ENCODE results near the gene PKD2L2.

The PKD2L2 gene

DNA sequence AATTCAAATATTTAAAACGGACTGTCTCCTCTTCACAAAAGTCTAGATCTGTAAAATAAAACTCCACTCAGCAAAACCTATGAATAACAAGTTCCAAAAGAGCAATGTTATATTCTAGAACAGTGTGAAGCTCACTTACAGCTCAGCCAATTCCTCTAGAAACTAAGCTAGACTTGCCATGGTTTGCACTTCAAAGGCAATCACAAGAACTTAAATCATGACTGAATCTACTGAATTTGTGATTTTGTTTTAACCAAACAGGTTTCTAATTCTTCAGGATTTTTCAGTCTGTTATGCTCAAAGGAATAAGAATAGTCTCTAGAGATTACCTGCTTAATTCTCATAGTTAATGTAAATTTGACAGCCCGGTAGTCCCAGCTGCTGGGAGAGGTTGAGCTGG, 1.4 kb upstream of the PKD2L2 start:
- in situ Hi-C loops (cut with MboI; ENCODE audit: low sequenced_read_pairs, unreplicated experiment) = no loop called here
- TF ChIP-seq, protein P1, sequence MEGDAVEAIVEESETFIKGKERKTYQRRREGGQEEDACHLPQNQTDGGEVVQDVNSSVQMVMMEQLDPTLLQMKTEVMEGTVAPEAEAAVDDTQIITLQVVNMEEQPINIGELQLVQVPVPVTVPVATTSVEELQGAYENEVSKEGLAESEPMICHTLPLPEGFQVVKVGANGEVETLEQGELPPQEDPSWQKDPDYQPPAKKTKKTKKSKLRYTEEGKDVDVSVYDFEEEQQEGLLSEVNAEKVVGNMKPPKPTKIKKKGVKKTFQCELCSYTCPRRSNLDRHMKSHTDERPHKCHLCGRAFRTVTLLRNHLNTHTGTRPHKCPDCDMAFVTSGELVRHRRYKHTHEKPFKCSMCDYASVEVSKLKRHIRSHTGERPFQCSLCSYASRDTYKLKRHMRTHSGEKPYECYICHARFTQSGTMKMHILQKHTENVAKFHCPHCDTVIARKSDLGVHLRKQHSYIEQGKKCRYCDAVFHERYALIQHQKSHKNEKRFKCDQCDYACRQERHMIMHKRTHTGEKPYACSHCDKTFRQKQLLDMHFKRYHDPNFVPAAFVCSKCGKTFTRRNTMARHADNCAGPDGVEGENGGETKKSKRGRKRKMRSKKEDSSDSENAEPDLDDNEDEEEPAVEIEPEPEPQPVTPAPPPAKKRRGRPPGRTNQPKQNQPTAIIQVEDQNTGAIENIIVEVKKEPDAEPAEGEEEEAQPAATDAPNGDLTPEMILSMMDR (IDR thresholded peaks at IDR 0.05; ENCODE audit: borderline replicate concordance, control extremely low read depth, extremely low read depth, insufficient read depth, missing control alignments) = no peak
- DNase-seq (ENCODE audit: low spot score) = no peak

DNA sequence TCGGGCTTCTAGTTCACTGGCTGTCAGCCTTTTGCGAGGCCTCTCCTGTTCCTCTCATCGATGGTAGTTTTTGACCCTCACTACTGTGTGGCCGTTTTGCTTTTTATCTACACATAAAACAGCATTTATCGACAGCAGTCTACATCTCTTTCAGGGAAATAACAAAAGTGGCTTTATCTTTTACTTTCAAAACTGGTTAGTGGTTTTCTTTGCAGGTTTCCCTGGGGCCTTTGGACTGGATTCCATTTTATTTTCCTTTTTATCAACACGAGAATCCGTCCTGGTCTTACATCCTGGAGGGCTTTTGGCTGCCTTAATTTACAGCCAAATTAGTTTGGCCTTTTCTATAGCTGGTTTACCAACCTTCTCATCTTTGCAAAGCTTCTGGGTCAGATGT, 793 bp upstream of the PKD2L2 start:
- in situ Hi-C loops (cut with MboI; ENCODE audit: low sequenced_read_pairs, unreplicated experiment) = no loop called here
- TF ChIP-seq, protein P1 (IDR thresholded peaks at IDR 0.05; ENCODE audit: borderline replicate concordance, control extremely low read depth, extremely low read depth, insufficient read depth, missing control alignments) = no peak
- no peak for DNase-seq (ENCODE audit: low spot score)

DNA sequence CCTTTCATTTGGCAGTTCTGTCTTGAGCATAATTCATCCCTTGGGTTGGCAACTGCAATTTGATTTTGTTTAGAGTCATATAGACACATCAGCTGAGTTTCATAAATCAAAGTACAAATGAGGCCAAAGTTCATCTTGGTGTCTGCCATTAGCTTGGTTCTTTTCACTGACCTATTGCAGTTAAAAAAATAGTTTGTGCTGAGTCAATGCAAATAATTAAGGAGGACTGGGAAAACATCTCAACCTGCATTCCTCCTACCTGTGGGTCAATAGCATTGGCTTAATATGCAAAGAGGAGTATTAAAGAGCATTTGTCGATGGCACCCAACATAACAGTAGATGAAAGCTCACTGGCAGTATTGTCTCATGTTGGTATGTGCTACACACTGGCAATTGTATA, 1.6 kb downstream of the PKD2L2 start:
- DNase-seq (ENCODE audit: low spot score) = no peak
- in situ Hi-C loops (cut with MboI; ENCODE audit: low sequenced_read_pairs, unreplicated experiment) = no loop called here
- TF ChIP-seq, protein P1 (IDR thresholded peaks at IDR 0.05; ENCODE audit: borderline replicate concordance, control extremely low read depth, extremely low read depth, insufficient read depth, missing control alignments) = no peak

DNA sequence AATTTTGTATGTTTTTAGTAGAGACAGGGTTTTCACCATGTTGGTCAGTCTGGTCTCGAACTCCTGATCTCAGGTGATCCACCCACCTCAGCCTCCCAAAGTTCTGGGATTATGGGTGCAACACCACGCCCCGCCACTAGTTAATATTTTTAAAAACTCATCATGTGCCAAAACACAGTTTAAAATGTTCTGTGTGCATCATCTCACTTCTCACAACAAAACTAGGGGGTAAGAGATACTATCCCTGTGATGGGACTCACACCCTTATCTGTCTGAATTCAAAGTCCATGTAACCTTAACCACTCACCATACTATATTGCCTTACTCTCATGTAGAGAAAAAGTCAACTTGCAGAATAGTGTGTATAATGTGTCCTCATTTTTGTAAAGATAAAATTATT, 2.6 kb downstream of the PKD2L2 start:
- DNase-seq (ENCODE audit: low spot score) = no peak
- TF ChIP-seq, protein P1 (IDR thresholded peaks at IDR 0.05; ENCODE audit: borderline replicate concordance, control extremely low read depth, extremely low read depth, insufficient read depth, missing control alignments) = no peak
- in situ Hi-C loops (cut with MboI; ENCODE audit: low sequenced_read_pairs, unreplicated experiment) = no loop called here

DNA sequence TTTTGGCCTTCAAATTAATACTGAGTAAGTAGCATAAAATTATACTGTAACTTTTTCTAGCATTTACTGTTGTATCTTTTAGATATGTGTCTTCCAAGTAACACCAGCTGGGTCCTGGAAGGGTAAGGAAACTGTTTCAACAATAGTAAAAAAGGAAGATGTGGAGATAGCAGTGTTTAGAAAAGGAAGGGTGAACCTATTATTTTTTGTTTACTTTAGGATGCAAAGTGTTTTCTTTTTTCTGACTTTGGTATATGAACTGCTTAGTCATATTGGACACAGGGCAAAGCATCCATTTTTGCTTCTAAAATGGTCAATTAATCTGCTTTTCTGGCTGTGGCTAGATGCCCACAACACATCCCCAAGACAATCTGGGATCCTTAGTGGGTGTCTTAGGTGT, 5.3 kb downstream of the PKD2L2 start:
- in situ Hi-C loops (cut with MboI; ENCODE audit: low sequenced_read_pairs, unreplicated experiment) = no loop called here
- DNase-seq (ENCODE audit: low spot score) = no peak
- TF ChIP-seq, protein P1 (IDR thresholded peaks at IDR 0.05; ENCODE audit: borderline replicate concordance, control extremely low read depth, extremely low read depth, insufficient read depth, missing control alignments) = no peak

DNA sequence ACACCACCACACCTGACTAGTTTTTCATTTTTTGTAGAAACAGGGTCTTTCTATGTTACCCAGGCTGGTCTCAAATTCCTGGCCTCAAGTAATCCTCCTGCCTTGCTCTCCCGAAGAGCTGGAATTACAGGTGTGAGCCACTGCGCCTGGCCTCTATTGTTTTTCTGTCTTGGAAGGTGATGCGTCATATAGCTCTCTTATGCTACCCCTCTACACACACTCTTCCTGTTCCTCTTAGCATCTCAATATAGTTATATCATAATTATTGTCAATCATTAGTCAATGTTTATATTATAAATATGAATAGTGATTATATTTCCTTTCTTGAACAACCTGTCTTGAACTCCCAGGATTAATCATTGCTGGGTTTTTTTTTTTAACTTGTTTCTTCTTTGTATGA, 7.3 kb downstream of the PKD2L2 start:
- TF ChIP-seq, protein P1 (IDR thresholded peaks at IDR 0.05; ENCODE audit: borderline replicate concordance, control extremely low read depth, extremely low read depth, insufficient read depth, missing control alignments) = no peak
- in situ Hi-C loops (cut with MboI; ENCODE audit: low sequenced_read_pairs, unreplicated experiment) = no loop called here
- DNase-seq (ENCODE audit: low spot score) = no peak

DNA sequence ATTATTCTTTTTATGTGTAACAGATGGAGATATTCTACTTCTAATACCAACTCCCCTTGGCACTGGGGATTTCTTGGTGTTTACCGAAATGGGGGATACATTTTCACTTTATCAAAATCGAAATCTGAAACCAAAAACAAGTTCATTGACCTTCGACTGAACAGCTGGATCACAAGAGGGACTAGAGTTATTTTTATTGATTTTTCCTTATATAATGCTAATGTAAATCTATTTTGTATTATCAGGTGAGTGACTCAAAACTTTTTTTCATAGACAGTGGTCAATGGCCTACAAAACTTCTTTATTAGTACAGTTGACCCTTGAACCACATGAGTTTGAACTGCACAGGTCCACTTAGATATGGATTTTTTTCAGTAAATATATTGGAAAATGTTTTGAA, 10.2 kb downstream of the PKD2L2 start:
- in situ Hi-C loops (cut with MboI; ENCODE audit: low sequenced_read_pairs, unreplicated experiment) = no loop called here
- DNase-seq (ENCODE audit: low spot score) = no peak
- TF ChIP-seq, protein P1 (IDR thresholded peaks at IDR 0.05; ENCODE audit: borderline replicate concordance, control extremely low read depth, extremely low read depth, insufficient read depth, missing control alignments) = no peak

All from GM13976 (cell line).